GM18517 (cell line): Measurements from ENCODE around the gene ZDHHC16.
A peak's percentile ranks its signal among the peaks of the same experiment; 100 is the strongest.
"Not testable (repeated sequence)": the region's sequence is repeated elsewhere in the genome, so short reads cannot be mapped to it uniquely, and the experiment has no call there.

Experiments
- ATAC-seq: cut with Tn5 transposase; IDR thresholded peaks from one replicate; pipeline ENCODE4 v1.9.1; 2021; ENCODE audit warnings: mild to moderate bottlenecking, moderate library complexity; ENCODE audit not compliant: unreplicated experiment

The ZDHHC16 gene

GRCh38 chr10:97445722-97446639 is at the start of gene ZDHHC16, which contains the start of gene EXOSC1:
Gene ZDHHC16 (plus strand): TSS chr10:97446175. CDS start chr10:97451676, 5,501 bp downstream.
Gene EXOSC1 (minus strand): TSS chr10:97446006. CDS start chr10:97445985, 21 bp downstream.
- ATAC-seq = peak; percentile 97

DNA sequence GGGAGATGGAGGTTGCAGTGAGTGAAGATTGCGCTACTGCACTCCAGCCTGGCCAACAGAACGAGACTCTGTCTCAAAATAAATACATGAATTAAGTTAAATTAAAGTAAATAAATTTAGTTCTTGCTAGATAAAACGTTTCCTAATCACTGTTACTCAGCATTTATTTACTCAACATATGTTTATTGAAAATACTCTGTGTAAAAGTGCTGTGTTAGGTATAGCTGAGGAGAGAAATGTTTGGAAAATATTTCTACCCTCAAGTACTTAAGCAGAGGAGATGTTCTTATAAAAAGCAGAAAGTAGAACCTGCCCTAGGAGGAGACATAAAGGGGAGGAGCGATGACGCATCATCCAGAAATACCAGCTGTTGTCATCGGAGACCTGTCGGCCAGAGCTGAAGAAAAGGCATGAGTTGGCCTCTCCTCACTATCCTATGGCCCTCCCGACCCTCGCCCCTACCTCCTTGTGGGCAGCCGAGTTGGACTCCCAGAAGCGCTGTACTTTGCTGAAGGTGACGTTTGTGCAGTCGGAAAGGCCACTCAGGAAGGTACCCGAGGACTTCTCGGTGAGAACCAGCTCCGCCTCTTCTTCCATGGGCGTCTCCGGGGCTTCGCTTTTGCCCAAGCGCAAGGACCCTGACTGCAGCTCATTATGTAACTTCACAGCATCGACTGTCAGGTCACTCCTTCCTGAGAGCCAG is 46.0 kb upstream of the ZDHHC16 start:
- no peak for ATAC-seq

DNA sequence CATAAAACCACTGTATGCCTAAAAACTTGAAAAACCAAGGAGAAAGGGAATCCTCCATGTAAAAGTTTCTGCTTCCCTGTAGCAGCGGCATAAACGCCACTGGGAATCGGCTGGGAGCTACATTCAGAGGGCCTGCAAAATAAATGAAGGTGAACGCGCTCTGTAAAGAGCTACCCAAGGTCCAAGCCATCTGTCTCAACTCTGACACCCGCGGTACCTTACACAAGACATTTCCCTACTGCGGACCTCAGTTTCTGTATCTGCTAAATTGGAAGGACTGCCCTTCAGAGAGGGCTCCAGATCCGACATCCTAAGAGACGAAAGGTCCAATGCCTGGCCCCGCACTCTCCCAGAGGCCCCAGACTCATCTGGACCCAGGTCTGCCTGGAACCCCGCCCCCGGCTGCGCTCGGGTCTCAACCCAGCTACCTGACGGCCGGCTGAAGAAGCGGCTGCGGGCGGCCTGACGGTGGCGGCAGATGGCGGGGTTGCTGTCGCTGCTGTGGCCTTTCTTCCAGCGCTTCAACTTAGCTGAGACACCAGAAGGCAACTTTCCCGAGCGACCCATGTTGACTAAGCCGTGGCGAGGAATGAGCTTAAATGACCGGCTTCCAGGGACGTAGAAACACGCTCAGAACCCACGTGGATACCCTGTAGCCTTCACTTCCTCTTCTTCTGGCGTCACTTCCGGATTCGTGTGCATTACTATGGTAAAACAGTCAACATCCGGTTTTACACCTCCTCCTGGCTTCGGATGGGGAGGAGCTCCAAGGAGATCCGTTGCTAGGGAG is 45.1 kb upstream of the ZDHHC16 start, which contains the start of gene RRP12:
Gene RRP12 (minus strand): TSS at position 676 of the 790 bp plus-strand sequence. CDS start 109 bp downstream, at position 567.
- peak; percentile 97 for ATAC-seq

DNA sequence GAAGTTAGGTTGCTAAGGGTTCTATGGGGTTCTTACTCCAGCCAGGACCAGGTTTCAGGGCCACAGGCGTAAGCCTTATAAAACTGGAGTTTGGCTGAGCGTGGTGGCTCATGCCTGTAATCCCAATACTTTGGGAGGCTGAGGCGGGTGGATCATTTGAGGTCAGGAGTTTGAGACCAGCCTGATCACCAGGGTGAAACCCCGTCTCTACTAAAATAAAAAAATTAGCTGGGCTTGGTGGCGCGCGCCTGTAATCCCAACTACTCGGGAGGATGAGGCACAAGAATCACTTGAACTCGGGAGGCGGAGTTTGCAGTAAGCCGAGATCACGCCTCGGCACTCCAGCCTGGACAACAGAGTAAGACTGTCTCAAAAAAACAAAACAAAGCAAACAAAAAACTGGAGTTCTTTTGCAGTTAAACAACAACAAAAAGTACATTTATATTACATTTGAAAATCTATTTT is 44.5 kb upstream of the ZDHHC16 start:
- no peak for ATAC-seq

GRCh38 chr10:97404044-97404443 is 41.9 kb upstream of the ZDHHC16 start:
- no peak for ATAC-seq

DNA sequence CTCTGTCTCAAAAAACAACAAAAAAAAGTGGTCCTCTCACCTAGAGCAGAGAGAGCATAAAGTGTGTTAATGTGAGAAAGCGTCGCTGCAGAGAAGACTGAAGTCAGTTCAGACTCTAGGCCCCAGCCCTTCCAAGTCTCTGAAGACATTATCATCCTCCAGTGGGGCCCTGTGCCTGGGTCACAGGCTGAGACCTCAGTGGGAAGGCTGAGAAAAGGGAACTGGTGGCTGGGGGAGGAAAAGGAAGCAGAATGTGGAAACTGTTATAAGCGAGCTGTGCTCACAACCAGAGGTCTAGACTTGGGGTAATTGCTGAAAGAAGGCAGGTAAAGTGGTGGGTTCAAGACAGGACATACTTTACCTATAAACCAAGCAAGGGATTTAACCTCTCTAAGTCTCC is 39.9 kb upstream of the ZDHHC16 start:
- no peak for ATAC-seq

DNA sequence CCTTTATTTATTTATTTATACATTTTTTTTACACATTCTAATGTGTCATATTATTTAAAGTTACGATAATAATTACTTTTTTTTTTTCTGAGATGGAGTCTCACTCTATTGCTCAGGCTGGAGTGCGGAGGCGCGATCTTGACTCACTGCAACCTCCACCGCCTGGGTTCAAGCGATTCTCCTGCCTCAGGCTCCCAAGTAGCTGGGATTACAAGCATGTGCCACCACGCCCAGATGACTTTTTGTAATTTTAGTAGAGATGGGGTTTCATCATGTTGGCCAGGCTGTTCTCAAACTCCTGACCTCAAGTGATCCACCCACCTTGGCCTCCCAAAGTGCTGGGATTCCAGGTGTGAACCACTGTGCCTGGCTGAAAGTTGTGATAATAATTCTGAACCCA is 39.5 kb upstream of the ZDHHC16 start:
- not testable (repeated sequence) for ATAC-seq

DNA sequence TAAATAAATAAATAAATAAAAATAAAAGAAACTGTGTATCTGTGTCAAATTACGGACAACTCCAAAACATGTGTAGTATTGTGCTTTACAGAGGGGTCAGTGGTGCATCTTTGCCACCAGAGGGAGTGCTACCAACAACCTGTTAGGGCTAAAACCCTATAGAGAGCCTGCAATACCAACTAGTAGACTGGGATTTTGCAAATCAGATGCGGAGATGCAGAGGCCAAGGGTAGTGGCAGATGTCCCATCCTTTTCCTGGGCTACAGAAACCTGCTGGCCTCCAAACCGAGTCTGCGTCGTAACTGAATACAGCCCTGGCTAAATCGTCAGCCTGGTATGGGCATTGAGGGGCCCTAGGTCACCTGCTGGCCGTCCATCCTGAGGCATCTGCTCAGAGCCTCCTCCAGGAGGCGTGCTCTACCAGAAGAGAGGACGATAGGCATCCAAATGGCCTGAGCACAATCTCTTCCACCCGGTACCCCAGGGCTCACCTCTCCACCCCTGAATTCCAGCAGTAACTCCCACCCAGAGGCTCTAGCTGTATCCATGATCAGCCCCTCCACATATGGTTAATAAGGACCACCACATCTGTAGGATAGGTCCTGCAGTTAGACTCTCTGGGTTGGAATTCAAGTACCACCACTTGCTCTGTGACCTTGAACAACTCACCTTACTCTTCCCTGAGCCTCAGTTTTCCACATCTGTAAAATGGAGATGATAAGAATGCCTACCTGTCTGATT is 38.6 kb upstream of the ZDHHC16 start:
- ATAC-seq = peak; percentile 88

GRCh38 chr10:97407952-97408248 is 38.1 kb upstream of the ZDHHC16 start:
- no peak for ATAC-seq

- no peak for ATAC-seq
Measured at GRCh38 chr10:97408496-97408992, 37.4 kb upstream of the ZDHHC16 start.

- no peak for ATAC-seq
Measured at GRCh38 chr10:97411406-97411805, 34.6 kb upstream of the ZDHHC16 start.

GRCh38 chr10:97412891-97413304 is 33.1 kb upstream of the ZDHHC16 start:
- ATAC-seq = no peak

DNA sequence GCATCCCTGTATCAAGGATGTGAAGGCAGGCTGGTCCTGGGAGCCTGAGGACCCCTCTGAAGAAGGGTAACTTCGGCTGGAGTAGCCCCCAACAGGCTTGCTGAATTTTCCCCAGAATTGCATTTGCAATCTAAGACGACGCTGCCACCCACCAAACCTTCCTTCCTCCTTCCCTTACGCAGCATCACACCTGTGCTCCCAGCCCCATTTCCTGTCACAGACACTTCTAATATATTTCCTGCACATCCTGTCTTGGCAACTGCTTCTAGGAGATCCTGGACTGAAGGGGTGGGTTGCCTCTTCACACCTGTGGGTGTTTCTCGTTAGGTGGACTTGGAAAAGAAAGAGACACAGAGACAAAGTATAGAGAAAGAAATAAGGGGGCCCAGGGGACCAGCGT is 29.4 kb upstream of the ZDHHC16 start:
- no peak for ATAC-seq

GRCh38 chr10:97423757-97424098 is 22.2 kb upstream of the ZDHHC16 start:
- not testable (repeated sequence) for ATAC-seq

DNA sequence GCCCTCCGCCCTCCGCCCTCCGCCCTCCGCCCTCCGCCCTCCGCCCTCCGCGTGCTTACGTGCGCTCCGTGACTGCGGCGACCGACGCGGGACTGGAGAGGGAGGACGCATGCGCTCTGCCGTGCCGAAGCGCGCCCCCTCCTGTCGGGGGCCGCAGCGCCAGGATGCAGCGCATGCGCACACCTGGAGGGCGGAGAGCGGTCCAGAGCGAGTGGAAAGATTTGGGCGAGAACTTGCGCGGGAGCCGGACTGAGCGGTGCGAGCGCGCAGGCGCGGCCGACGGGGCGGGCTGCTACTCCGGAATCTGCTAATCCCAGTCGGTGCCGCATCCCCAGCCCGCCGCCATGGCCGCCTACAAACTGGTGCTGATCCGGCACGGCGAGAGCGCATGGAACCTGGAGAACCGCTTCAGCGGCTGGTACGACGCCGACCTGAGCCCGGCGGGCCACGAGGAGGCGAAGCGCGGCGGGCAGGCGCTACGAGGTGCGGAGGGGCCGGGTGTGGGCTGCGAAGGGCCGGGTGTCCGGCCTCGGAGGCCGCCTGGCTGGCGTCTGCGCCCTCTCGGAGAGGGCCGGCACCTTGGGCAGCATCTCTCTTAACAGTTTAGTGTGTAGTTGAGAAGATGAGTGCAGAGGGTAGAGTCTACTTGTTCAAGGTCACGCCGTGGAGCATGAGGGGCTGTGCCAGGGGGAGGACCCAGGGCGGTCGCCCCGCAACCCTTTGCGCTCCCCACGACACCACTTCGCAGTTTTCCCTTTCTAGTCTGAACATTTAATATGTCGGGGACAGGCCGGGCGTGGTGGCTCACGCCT is 19.8 kb upstream of the ZDHHC16 start, which contains the start of gene PGAM1:
Gene PGAM1 (plus strand): TSS at position 228 of the 812 bp plus-strand sequence. CDS start 117 bp downstream, at position 345.
- peak; percentile 88 for ATAC-seq

GRCh38 chr10:97426776-97427570 is 19.0 kb upstream of the ZDHHC16 start:
- no peak for ATAC-seq

DNA sequence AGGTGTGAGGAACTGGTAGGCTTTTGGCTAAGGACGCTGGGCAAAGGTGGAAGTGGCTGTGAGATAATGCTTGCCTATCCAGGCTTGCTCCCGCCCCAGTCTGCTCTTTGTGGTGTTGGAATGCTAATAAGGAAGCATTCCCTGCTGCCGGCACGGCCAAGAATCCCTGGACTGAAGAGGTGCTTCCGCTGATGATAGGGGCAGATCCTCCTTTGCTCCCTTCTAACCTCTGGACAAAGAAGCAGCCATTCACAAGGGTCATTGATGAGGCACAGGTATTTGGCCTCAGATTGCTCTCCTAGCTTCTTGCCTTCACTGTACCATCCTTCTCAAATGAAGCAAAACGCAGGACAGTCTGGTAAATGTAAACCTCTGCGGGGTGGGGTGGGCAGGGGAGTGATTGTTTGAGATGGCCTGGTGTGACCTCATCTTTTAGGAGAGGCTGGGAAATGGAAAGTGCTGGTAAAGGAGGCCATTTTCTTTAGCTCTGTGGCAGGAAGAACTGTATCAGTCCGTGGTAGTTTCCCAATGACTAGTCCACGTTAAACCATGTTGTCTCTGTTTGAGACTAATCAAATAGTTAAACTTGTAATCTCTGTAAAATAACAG is 18.3 kb upstream of the ZDHHC16 start:
- no peak for ATAC-seq

- no peak for ATAC-seq
Measured at GRCh38 chr10:97428572-97428981, 17.4 kb upstream of the ZDHHC16 start.
